Right atrium auricular region (tissue), 2 donors: ENCODE results near the gene ACBD6. TPM values are rescaled to one million over a fixed set of nuclear protein-coding genes. Genes with fewer than 3 reads are reported as not detected.

ENCODE experiments used
- DNase-seq: peaks from one replicate; pipeline ENCODE4 v3.0.0-alpha.2; 2019; ENCODE audit warnings: low spot score
- H3K27ac ChIP-seq, 2 donors: fragments of 200-600 bp; sonication (generic); 1 replicate in 1 of 2; 2 replicates in 1 of 2; pipeline ENCODE4 v1.5.1; 2016 to 2019
- H3K27me3 ChIP-seq, 2 donors: fragments of 200-600 bp; sonication (generic); one replicate each; pipeline versions ENCODE4 v1.5.1 to v1.6.0; 2017 to 2019
- H3K36me3 ChIP-seq: fragments of 200-600 bp; sonication (generic); one replicate; pipeline ENCODE4 v1.5.1; 2016
- H3K4me1 ChIP-seq, 2 donors: fragments of 200-600 bp; sonication (generic); one replicate each; pipeline versions ENCODE4 v1.5.1 to v1.6.0; 2017 to 2019
- H3K4me3 ChIP-seq, 2 donors: fragments of 200-600 bp; sonication (generic); 1 replicate in 1 of 2; 2 replicates in 1 of 2; pipeline ENCODE4 v1.5.1; 2017 to 2019; ENCODE audit warnings: mild to moderate bottlenecking in 1 of 2, moderate library complexity in 1 of 2
- H3K9me3 ChIP-seq, 2 donors: fragments of 200-600 bp; sonication (generic); one replicate each; pipeline ENCODE4 v1.5.1; 2019
- total RNA-seq, 2 donors: library from RNA; depleted of rRNA; stranded (reverse); fragments of >200 nt; gene quantifications; one replicate each; pipeline ENCODE4 v1.1.0, GENCODE V29; 2016
- TF ChIP-seq, protein P1 (sequence below), 2 donors: fragments of 200-600 bp; sonication (generic); IDR thresholded peaks; one replicate each; pipeline ENCODE4 v1.5.1; 2019; ENCODE audit warnings: antibody characterized with exemption in 2 of 2

Gene ACBD6
- total RNA-seq, 2 donors from 2014 or later, result 24.0 to 29.0 TPM

DNA sequence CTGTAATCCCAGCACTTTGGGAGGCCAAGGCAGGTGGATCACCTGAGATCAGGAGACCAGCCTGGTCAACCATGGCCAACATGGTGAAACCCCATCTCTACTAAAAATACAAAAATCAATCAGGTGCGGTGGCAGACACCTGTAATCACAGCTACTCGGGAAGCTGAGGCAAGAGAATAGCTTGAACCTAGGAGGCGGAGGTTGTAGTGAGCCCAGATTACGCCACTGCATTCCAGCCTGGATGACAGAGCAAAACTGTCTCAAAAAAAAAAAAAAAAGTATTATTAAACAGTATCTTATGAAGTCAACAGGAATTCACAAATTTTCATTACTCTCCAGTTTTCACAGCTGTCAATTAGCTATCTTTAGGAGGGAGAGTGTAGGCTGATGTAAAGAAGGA is 3.8 kb downstream of the ACBD6 start:
- Histone ChIP-seq H3K4me1 (peaks cover 0 to 29% of the 10 kb centered on the region in 2 donors), H3K27ac (no peak overlapping the region), H3K36me3 (no peaks in the 10 kb centered on the region), H3K27me3 (no peaks in the 10 kb centered on the region), H3K4me3 (no peak overlapping the region), H3K9me3 (no peaks in the 10 kb centered on the region)
- DNase-seq, result no peak
- TF ChIP-seq, protein P1, sequence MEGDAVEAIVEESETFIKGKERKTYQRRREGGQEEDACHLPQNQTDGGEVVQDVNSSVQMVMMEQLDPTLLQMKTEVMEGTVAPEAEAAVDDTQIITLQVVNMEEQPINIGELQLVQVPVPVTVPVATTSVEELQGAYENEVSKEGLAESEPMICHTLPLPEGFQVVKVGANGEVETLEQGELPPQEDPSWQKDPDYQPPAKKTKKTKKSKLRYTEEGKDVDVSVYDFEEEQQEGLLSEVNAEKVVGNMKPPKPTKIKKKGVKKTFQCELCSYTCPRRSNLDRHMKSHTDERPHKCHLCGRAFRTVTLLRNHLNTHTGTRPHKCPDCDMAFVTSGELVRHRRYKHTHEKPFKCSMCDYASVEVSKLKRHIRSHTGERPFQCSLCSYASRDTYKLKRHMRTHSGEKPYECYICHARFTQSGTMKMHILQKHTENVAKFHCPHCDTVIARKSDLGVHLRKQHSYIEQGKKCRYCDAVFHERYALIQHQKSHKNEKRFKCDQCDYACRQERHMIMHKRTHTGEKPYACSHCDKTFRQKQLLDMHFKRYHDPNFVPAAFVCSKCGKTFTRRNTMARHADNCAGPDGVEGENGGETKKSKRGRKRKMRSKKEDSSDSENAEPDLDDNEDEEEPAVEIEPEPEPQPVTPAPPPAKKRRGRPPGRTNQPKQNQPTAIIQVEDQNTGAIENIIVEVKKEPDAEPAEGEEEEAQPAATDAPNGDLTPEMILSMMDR (IDR thresholded peaks at IDR 0.05), result no peak

DNA sequence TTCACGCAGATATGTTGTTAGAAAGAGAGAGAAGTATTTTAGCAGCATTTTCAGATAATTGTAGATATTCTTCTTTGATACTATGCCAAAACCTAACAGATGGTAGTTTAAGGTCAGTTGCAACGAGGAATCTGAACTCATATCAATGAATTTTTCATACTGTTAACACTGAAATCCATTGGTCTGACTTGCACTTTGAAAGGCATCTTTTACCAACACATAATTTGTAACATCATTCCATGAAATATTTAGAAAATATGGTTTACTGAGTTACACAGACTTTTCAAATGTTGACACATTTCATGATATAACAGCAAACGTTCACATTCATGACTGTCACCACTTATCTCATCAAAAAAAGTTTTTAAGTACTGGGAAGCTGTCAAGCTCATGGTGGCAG is 4.6 kb downstream of the ACBD6 start:
- TF ChIP-seq, protein P1 (IDR thresholded peaks at IDR 0.05), result no peak
- Histone ChIP-seq H3K27me3 (no peaks in the 10 kb centered on the region), H3K4me3 (no peak overlapping the region), H3K27ac (no peak overlapping the region), H3K36me3 (no peaks in the 10 kb centered on the region), H3K9me3 (no peaks in the 10 kb centered on the region), H3K4me1 (peaks cover 0 to 22% of the 10 kb centered on the region in 2 donors)
- DNase-seq, result no peak

DNA sequence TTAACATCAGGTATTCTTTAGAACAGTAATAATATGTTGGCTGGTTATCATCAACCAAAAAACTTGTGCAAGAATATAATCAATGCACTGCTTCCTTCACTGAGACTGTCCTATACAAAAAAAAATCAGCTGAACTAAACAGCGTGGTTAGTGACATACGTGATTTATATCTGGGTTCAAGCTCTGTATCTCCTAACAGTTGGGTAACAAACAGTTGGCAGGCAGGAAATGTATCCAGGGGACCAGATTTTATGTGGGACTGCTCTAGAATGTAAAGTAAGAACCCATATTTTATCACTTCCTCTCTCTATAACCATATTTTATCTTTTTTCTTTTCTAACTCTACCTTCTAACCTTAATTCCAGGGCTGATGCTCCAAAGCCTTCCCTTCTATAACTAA is 8.0 kb downstream of the ACBD6 start:
- H3K9me3 ChIP-seq, result no peaks in the 10 kb centered on the region
- H3K36me3 ChIP-seq, result no peaks in the 10 kb centered on the region
- H3K4me1 ChIP-seq, result peaks cover 0 to 4% of the 10 kb centered on the region in 2 donors
- no peak overlapping the region for H3K27ac ChIP-seq
- DNase-seq, result no peak
- H3K27me3 ChIP-seq, result no peaks in the 10 kb centered on the region
- H3K4me3 ChIP-seq, result no peak overlapping the region
- TF ChIP-seq, protein P1 (IDR thresholded peaks at IDR 0.05), result no peak

DNA sequence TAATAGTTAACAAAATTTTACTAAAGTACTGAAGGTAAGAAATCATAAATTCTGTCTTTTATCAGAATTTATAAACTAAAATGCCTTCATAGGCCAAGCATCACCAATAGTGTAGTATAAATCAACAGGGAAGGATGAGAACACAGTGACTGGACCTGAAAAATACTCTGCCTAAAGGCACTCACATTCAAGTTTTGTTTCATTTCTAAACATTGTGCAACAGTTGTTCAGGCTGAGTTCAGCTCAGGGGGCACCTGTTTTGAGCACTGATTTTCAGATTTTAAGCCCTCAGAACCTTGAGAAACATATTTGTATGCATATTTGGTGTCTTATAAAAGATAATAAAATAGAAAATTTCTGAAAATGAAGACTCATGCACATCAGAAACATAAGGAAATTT is 12.4 kb downstream of the ACBD6 start:
- Histone ChIP-seq H3K9me3 (no peaks in the 10 kb centered on the region), H3K4me1 (no peaks in the 10 kb centered on the region), H3K27ac (no peak overlapping the region), H3K36me3 (no peaks in the 10 kb centered on the region), H3K4me3 (no peak overlapping the region), H3K27me3 (no peaks in the 10 kb centered on the region)
- no peak for DNase-seq
- TF ChIP-seq, protein P1 (IDR thresholded peaks at IDR 0.05), result no peak

DNA sequence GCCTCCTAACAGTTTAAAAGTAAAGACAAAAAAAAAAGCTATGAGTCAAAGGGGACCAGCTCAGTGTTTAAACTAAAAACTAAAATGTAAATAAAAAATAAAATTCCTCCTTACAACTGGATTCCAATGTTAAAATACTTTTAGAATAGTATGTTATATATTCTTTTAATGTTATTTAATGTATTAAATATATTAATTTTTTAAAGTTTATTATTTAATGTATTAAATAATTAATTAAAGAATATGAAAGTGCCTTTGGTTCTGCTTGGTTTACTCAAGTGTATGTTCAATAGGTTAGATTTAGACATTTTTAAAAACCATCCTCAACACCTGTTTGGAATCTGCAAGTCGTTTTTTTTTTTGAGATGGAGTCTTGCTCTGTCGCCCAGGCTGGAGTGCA is 13.1 kb downstream of the ACBD6 start:
- Histone ChIP-seq H3K9me3 (no peaks in the 10 kb centered on the region), H3K4me3 (no peak overlapping the region)

DNA sequence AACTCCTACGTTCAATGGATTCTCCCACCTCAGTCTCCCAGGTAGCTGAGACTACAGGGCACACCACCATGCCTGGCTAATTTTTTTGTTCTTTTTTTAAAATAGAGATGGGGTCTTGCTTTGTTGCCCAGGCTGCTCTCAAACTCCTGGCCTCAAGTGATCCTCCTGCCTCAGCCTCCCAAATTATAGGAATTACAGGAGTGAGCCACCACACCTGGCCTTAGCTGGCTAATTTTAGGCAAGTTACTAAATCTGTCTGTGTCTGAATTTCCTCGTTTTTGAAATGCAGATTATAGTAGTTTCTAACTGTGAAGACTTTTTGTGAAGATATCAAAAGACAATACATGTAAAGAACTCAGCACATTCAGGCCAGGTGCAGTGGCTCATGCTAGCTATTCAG is 13.7 kb downstream of the ACBD6 start:
- H3K4me3 ChIP-seq, result no peak overlapping the region
- no peaks in the 10 kb centered on the region for H3K36me3 ChIP-seq
- DNase-seq, result no peak
- TF ChIP-seq, protein P1 (IDR thresholded peaks at IDR 0.05), result no peak
- no peaks in the 10 kb centered on the region for H3K27me3 ChIP-seq
- no peaks in the 10 kb centered on the region for H3K9me3 ChIP-seq
- H3K27ac ChIP-seq, result no peak overlapping the region
- H3K4me1 ChIP-seq, result no peaks in the 10 kb centered on the region

More for the DNA sequence above, 13.1 kb downstream of the ACBD6 start:
- Histone ChIP-seq H3K36me3 (no peaks in the 10 kb centered on the region), H3K27me3 (no peaks in the 10 kb centered on the region), H3K4me1 (no peaks in the 10 kb centered on the region), H3K27ac (no peak overlapping the region)
- DNase-seq, result no peak
- TF ChIP-seq, protein P1 (IDR thresholded peaks at IDR 0.05), result no peak
